HEK293 (cell line): ENCODE results near the gene TGOLN2.

ENCODE experiments used
- CTCF ChIA-PET: fragments of 350-600 bp; formaldehyde crosslinking; extraction: SDS; loops from one replicate; lab custom pipeline; 2021; ENCODE audit warnings: antibody characterized with exemption; lab: Yijun Ruan, JAX
- POLR2A ChIA-PET: fragments of 300-600 bp; formaldehyde crosslinking; extraction: SDS; loops from one replicate; lab custom pipeline; 2020; ENCODE audit warnings: antibody characterized with exemption, inconsistent platforms; lab: Yijun Ruan, JAX
- H3K27ac ChIP-seq: fragments of 200-500 bp; sonication (Bioruptor generic); 2 replicates; pipeline ENCODE4 v1.5.1; 2014; ENCODE audit warnings: low read depth, low read length, control low read depth, inconsistent platforms; ENCODE audit errors: extremely low read depth
- H3K36me3 ChIP-seq, 2 experiments: fragments of 200-500 bp in 1 of 2; sonication (Bioruptor generic) in 1 of 2; 1 replicate in 1 of 2; 2 replicates in 1 of 2; pipeline ENCODE4 v1.5.1; 2014 to 2017; ENCODE audit warnings: inconsistent platforms in 2 of 2, low read length in 2 of 2; ENCODE audit not compliant: control insufficient read depth in 2 of 2, insufficient read depth in 1 of 2
- H3K4me1 ChIP-seq: fragments of 200-500 bp; sonication (Bioruptor generic); 2 replicates; pipeline ENCODE4 v1.5.1; 2014; ENCODE audit warnings: mild to moderate bottlenecking, low read length, inconsistent platforms; ENCODE audit not compliant: control insufficient read depth, insufficient read depth
- H3K4me3 ChIP-seq: 2 replicates; pipeline ENCODE4 v1.5.1; 2011; ENCODE audit warnings: low read depth, mild to moderate bottlenecking, control low read depth, low read length, moderate library complexity
- H3K9me3 ChIP-seq: fragments of 200-500 bp; sonication (Bioruptor generic); 2 replicates; pipeline ENCODE4 v1.5.1; 2014; ENCODE audit warnings: low read depth, low read length, inconsistent platforms; ENCODE audit not compliant: control insufficient read depth, insufficient read depth
- FEZF1 ChIP-seq: fragments of 450-650 bp; formaldehyde crosslinking; IDR thresholded peaks from 2 replicates; pipeline ENCODE4 v1.5.1; 2016; ENCODE audit warnings: missing biosample characterization, missing genetic modification characterization
- HOXA7 ChIP-seq: sonication (generic); formaldehyde crosslinking; IDR thresholded peaks from 2 replicates; pipeline ENCODE4 v1.8.1; 2022; ENCODE audit warnings: missing genetic modification reagents, borderline replicate concordance
- KLF7 ChIP-seq: fragments of 450-650 bp; formaldehyde crosslinking; IDR thresholded peaks from 2 replicates; pipeline ENCODE4 v1.5.1; 2016; ENCODE audit warnings: missing biosample characterization, missing genetic modification characterization, borderline replicate concordance
- KLF9 ChIP-seq: fragments of 450-650 bp; formaldehyde crosslinking; IDR thresholded peaks from 2 replicates; pipeline ENCODE4 v1.5.1; 2016; ENCODE audit warnings: missing biosample characterization, missing genetic modification characterization, low read depth
- MYNN ChIP-seq: fragments of 450-650 bp; formaldehyde crosslinking; IDR thresholded peaks from 2 replicates; pipeline ENCODE4 v1.5.1; 2016; ENCODE audit warnings: missing biosample characterization, missing genetic modification characterization, borderline replicate concordance
- ZNF114 ChIP-seq: fragments of 450-650 bp; formaldehyde crosslinking; IDR thresholded peaks from 2 replicates; pipeline ENCODE4 v1.5.0; 2017; ENCODE audit warnings: missing biosample characterization, missing genetic modification characterization
- ZNF133 ChIP-seq: fragments of 450-650 bp; formaldehyde crosslinking; IDR thresholded peaks from 2 replicates; pipeline ENCODE4 v1.5.1; 2016; ENCODE audit warnings: missing biosample characterization, missing genetic modification characterization
- ZNF148 ChIP-seq: fragments of 450-650 bp; formaldehyde crosslinking; IDR thresholded peaks from 2 replicates; pipeline ENCODE4 v1.5.0; 2017; ENCODE audit warnings: missing biosample characterization, missing genetic modification characterization, borderline replicate concordance
- ZNF169 ChIP-seq: fragments of 450-650 bp; formaldehyde crosslinking; IDR thresholded peaks from 2 replicates; pipeline ENCODE4 v1.5.1; 2016; ENCODE audit warnings: missing biosample characterization, missing genetic modification characterization
- ZNF175 ChIP-seq: fragments of 450-650 bp; formaldehyde crosslinking; IDR thresholded peaks from 2 replicates; pipeline ENCODE4 v1.5.1; 2016; ENCODE audit warnings: missing biosample characterization, missing genetic modification characterization
- ZNF223 ChIP-seq: fragments of 450-650 bp; formaldehyde crosslinking; IDR thresholded peaks from 2 replicates; pipeline ENCODE4 v1.5.1; 2016; ENCODE audit warnings: missing biosample characterization, missing genetic modification characterization
- ZNF335 ChIP-seq: fragments of 450-650 bp; formaldehyde crosslinking; conservative IDR thresholded peaks from 2 replicates; pipeline ENCODE4 v1.5.1; 2016; ENCODE audit warnings: missing biosample characterization, missing genetic modification characterization
- ZNF416 ChIP-seq: fragments of 450-650 bp; formaldehyde crosslinking; IDR thresholded peaks from 2 replicates; pipeline ENCODE4 v1.5.1; 2016; ENCODE audit warnings: missing biosample characterization, missing genetic modification characterization
- ZNF426 ChIP-seq: fragments of 450-650 bp; formaldehyde crosslinking; IDR thresholded peaks from 2 replicates; pipeline ENCODE4 v1.5.1; 2017; ENCODE audit warnings: missing biosample characterization, missing genetic modification characterization, mild to moderate bottlenecking, inconsistent platforms, moderate library complexity
- ZNF521 ChIP-seq: fragments of 450-650 bp; formaldehyde crosslinking; IDR thresholded peaks from 2 replicates; pipeline ENCODE4 v1.5.1; 2017; ENCODE audit warnings: missing biosample characterization, mild to moderate bottlenecking, missing genetic modification characterization
- ZNF555 ChIP-seq: fragments of 450-650 bp; formaldehyde crosslinking; conservative IDR thresholded peaks from 2 replicates; pipeline ENCODE4 v1.5.1; 2017; ENCODE audit warnings: missing biosample characterization, mild to moderate bottlenecking, missing genetic modification characterization, inconsistent platforms
- ZNF558 ChIP-seq: fragments of 450-650 bp; formaldehyde crosslinking; IDR thresholded peaks from 2 replicates; pipeline ENCODE4 v1.5.1; 2016; ENCODE audit warnings: missing biosample characterization, missing genetic modification characterization
- ZNF600 ChIP-seq: fragments of 450-650 bp; formaldehyde crosslinking; IDR thresholded peaks from 2 replicates; pipeline ENCODE4 v1.5.1; 2016; ENCODE audit warnings: missing biosample characterization, missing genetic modification characterization
- ZNF658 ChIP-seq: fragments of 450-650 bp; formaldehyde crosslinking; IDR thresholded peaks from 2 replicates; pipeline ENCODE4; 2016; ENCODE audit warnings: missing biosample characterization, missing genetic modification characterization
- ZNF692 ChIP-seq: fragments of 450-650 bp; formaldehyde crosslinking; IDR thresholded peaks from 2 replicates; pipeline ENCODE4 v1.5.1; 2016; ENCODE audit warnings: missing biosample characterization, missing genetic modification characterization
- ZNF747 ChIP-seq: fragments of 450-650 bp; formaldehyde crosslinking; IDR thresholded peaks from 2 replicates; pipeline ENCODE4 v1.5.1; 2016; ENCODE audit warnings: missing biosample characterization, missing genetic modification characterization
- TF ChIP-seq, protein P1 (sequence below): fragments of 450-650 bp; formaldehyde crosslinking; IDR thresholded peaks from 2 replicates; pipeline ENCODE4 v1.5.1; 2017; ENCODE audit warnings: missing biosample characterization, mild to moderate bottlenecking, missing genetic modification characterization, moderate library complexity

Gene TGOLN2

GRCh38 chr2:85371045-85371444 is 43.3 kb upstream of the TGOLN2 start:
- peaks cover 8 to 37% of the 10 kb centered on the region in 2 experiments; a peak in 2 of 3 replicates for H3K36me3 ChIP-seq
- TF ChIP-seq HOXA7 (no peak), ZNF114 (tag by site-specific recombination) (no peak), ZNF600 (no peak), ZNF426 (tag by site-specific recombination) (no peak), ZNF175 (tag by site-specific recombination) (no peak), ZNF169 (tag by site-specific recombination) (no peak)
- TF ChIP-seq, all 188 proteins: peak for 0
- no peak overlapping the region for H3K4me3 ChIP-seq
- CTCF ChIA-PET = no interaction called here
- no peak overlapping the region for H3K27ac ChIP-seq
- POLR2A ChIA-PET = interaction anchor here (2.5 kb wide), 1 partner anchor 17 kb away, joined by 7 read pairs; the partner anchor contains the start of genes ELMOD3 and RETSAT
- no peaks in the 10 kb centered on the region for H3K9me3 ChIP-seq
- 0 out of 2 replicates have a peak, but pooled peaks cover 3% of the 10 kb centered on the region for H3K4me1 ChIP-seq

DNA sequence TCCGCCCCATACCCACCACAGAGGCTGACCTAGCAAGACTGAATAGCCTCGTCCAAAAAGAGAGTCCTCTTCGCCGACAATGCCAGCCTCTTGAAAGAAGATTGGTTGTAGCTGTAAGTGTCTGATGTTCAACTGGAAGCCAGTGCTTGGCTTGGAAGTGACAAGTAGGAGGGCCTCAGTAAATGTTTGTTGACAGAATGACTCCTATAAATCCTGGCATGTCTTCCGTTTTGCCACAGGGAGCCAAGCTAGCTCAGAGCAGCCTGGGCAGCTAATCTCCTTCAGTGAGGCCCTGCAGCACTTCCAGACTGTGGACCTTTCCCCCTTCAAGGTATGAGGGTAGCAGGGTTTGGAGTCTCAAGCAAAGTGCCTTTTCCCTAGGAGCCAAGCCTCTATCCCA is 41.7 kb upstream of the TGOLN2 start:
- ChIA-PET POLR2A (interaction anchor here (0.6 to 2.1 kb wide), 4 partner anchors 12 to 169 kb away, joined by 3 to 5 read pairs (median 3); partner anchors contain the start of genes ELMOD3, MAT2A and RETSAT), CTCF (interaction anchor here (0.7 to 1.5 kb wide), 2 partner anchors 17 to 23 kb away, joined by 4 to 5 read pairs; no protein-coding TSS in a partner anchor)
- Histone ChIP-seq H3K9me3 (no peaks in the 10 kb centered on the region), H3K4me1 (0 out of 2 replicates have a peak, but pooled peaks cover 3% of the 10 kb centered on the region), H3K36me3 (peaks cover 8 to 42% of the 10 kb centered on the region in 2 experiments; a peak in 2 of 3 replicates), H3K4me3 (no peak overlapping the region), H3K27ac (no peak overlapping the region)
- no peak for TF ChIP-seq ZNF747
- TF ChIP-seq ZNF558 (tag by site-specific recombination) = no peak
- TF ChIP-seq ZNF521 = no peak
- no peak for TF ChIP-seq KLF9 (tag by site-specific recombination)
- no peak for TF ChIP-seq ZNF223
- no peak for TF ChIP-seq ZNF658 (tag by site-specific recombination)
- no peak for TF ChIP-seq ZNF416
- TF ChIP-seq ZNF148 (tag by site-specific recombination) = no peak
- TF ChIP-seq KLF7 (tag by site-specific recombination) = no peak
- TF ChIP-seq ZNF335 (tag by site-specific recombination) = peak; percentile 43; the same call in 1 of the 2 replicates
- 0 out of 2 replicates have a peak, but pooled peaks have one; percentile 39 for TF ChIP-seq FEZF1
- TF ChIP-seq, protein P1, sequence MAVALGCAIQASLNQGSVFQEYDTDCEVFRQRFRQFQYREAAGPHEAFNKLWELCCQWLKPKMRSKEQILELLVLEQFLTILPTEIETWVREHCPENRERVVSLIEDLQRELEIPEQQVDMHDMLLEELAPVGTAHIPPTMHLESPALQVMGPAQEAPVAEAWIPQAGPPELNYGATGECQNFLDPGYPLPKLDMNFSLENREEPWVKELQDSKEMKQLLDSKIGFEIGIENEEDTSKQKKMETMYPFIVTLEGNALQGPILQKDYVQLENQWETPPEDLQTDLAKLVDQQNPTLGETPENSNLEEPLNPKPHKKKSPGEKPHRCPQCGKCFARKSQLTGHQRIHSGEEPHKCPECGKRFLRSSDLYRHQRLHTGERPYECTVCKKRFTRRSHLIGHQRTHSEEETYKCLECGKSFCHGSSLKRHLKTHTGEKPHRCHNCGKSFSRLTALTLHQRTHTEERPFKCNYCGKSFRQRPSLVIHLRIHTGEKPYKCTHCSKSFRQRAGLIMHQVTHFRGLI (tag by site-specific recombination) = no peak

- POLR2A ChIA-PET = interaction anchor here (0.6 to 2.1 kb wide), 2 partner anchors 10 to 170 kb away, joined by 5 read pairs; partner anchors contain the start of gene MAT2A
- CTCF ChIA-PET = interaction anchor here (0.6 to 1.5 kb wide), 3 partner anchors 18 to 1398 kb away, joined by 3 to 5 read pairs (median 4); no protein-coding TSS in a partner anchor
- Histone ChIP-seq H3K4me3 (no peak overlapping the region), H3K36me3 (peaks cover 13 to 42% of the 10 kb centered on the region in 2 experiments; a peak in 2 of 3 replicates), H3K4me1 (0 out of 2 replicates have a peak, but pooled peaks cover 3% of the 10 kb centered on the region), H3K9me3 (no peaks in the 10 kb centered on the region), H3K27ac (no peak overlapping the region)
- TF ChIP-seq ZNF555 (tag by site-specific recombination) (no peak), ZNF692 (tag by site-specific recombination) (no peak), ZNF133 (no peak), MYNN (tag by site-specific recombination) (no peak)
Observed at GRCh38 chr2:85368921-85369320, 41.1 kb upstream of the TGOLN2 start.
